T-helper 9 cell (primary cell): Measurements from ENCODE around the gene THAP10.
"Not testable (repeated sequence)": the region's sequence is repeated elsewhere in the genome, so short reads cannot be mapped to it uniquely, and the experiment has no call there.

Experiments used
- DNase-seq: peaks from one replicate; pipeline ENCODE4 v3.0.0-alpha.2; 2020
- total RNA-seq, 2 donors: gene quantifications; one replicate each; lab custom pipeline; 2026; lab: John Stamatoyannopoulos, UW

Gene THAP10
- total RNA-seq: 0.24 to 0.56 reads per million in 2 donors

DNA sequence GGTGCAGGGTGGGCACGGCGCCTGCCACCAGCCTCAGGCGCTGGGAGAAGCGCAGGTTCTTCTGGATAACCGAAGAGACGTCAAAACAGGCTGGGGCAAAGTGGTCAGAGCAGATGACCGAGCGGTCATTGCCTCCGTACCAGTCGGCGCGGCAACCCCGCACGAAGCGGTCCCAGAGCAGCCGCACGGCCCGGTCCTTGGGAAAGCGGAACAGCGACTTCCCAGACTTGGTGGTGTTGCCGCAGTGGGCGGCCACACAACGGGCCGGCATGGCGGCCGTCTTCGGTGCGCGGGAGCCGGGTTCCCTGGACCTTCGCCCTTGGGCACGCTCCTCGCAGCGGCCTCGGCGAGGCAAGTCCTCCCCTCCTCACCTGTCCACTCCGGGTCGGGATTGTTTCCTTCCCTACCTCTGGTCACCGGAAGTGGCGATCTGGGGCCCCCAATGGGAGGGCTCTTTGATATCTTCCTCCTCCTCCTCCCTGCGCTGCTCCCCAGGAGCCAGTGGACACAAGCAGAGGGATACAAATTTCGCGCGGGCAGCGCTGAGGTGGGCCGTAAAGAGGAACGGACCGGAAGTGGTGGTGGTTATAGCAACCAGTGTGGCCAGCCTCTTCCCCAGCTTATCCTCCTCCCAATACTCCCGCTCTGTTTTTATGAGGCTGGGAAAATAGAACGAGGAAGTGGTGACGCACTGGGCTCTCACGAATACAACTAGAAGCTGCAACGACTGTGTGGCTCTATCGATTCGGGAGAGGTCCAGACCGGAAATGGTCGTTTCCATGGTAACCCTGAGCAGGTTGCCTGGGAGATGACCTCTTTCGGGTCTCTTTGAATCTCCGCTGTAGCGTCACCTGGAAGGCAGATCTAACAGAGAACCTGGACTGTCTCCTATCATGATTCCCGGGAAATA, at the start of gene THAP10, which contains the start of gene LRRC49:
THAP10 (minus strand) TSS at position 432 of the 910 bp plus-strand sequence; CDS start at position 271, 161 bp downstream.
LRRC49 (plus strand) TSS at position 825 of the 910 bp plus-strand sequence; CDS start at position 894, 69 bp downstream.
- DNase-seq: no peak

DNA sequence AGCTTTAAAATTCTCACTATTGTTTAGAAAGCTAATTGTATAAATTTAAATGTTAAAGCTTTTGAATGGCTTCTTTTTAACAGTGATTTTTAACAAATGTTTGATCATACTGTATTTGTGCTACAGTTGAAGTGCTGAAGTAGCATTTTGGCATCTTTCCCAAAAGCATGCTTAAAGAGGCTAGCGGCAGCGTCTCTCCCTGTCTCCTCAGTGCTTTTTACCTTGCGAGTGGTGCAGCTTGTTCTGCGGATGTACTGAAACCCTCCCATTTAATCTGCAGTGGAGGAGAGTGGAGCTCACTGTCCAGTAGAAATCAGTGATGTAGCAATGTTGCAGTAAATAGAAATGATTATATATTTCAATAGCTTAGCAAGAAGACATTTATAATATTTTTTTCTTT, 44.1 kb upstream of the THAP10 start:
- DNase-seq: no peak

DNA sequence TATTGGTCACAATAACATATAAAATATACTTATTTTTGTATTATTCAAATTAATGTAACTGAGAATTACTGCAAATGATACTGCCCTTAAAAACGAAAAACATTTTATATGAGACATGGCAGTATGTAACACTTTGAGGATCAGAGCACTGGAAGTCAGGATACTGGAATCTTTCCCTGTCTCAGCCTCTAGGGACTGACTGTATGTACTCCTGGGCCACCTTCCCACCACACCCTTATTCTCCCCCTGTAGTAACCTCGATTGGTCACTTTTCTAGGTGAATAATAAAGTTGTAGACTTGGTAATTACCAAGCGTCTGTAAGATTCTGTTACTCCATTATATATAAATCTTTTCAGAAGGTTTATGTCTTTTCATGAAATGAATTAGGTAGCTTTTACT, 43.4 kb upstream of the THAP10 start:
- no peak for DNase-seq

DNA sequence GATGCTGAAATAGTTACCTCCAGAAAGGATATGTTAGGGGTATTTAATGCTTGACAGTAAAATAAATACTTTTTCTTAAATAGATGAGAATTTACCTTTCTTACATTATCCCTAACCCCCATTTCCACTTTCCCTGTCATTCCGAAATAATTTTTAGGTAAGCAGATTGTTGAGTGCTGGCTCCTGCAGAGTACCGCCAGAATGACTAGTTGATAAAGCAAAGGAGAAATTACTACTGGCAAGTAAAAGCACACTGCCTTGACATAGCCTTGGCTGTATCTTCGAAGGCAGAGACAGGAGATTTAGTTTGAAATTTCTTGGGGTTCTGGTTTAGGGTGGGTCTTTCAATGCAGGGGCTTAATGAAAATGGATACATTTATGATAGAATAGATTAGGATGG, 41.2 kb upstream of the THAP10 start:
- no peak for DNase-seq

DNA sequence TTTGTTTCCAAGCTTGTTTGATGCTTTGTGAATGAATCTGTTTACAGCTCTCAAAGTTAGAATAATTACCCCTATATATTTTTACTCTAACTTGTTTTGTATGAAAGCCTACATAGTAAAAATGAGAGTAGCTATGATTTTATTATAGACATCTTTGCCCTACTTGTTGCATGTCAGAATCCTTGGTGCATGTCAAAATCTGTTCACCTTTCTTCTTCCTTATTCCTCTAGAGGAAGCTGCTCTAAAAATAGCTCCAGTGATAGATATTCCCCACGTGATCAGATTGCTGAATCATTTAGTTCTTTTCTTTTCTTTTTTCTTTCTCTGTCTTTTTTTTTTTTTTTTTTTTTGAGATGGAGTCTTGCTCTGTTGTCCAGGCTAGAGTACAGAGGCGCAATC, 40.2 kb upstream of the THAP10 start:
- no peak for DNase-seq

DNA sequence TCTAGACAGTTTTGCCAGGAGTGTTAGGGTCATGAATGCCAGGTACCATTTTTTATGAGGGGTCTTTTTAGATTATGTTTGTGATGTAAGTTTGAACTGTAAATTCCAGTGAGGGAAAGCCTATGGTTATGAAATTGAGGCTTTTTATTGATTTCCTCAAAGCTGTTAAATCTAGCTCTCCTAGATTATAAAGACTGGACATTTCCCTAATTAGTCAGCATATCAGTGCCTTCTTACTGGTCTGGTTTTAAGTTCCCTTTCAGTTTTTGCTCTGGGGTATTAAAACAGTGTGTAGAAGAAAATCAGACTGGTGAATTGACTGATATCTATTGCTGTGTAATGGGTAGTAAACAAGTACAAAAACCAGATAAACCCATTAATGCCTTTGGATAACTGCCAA, 39.6 kb upstream of the THAP10 start:
- DNase-seq: no peak

DNA sequence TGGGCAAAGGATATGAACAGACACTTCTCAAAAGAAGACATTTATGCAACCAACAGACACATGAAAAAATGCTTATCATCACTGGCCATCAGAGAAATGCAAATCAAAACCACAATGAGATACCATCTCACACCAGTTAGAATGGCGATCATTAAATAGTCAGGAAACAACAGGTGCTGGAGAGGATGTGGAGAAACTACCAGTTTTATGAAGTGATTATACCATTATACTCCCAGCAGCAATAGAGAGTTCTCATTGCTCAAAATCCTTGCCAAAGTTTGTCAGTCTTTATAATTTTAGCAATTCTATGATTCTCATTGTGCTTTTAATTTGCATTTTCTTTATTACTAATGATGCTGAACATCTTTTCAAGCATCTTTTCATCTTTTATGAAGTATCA, 34.7 kb upstream of the THAP10 start:
- DNase-seq: not testable (repeated sequence)

DNA sequence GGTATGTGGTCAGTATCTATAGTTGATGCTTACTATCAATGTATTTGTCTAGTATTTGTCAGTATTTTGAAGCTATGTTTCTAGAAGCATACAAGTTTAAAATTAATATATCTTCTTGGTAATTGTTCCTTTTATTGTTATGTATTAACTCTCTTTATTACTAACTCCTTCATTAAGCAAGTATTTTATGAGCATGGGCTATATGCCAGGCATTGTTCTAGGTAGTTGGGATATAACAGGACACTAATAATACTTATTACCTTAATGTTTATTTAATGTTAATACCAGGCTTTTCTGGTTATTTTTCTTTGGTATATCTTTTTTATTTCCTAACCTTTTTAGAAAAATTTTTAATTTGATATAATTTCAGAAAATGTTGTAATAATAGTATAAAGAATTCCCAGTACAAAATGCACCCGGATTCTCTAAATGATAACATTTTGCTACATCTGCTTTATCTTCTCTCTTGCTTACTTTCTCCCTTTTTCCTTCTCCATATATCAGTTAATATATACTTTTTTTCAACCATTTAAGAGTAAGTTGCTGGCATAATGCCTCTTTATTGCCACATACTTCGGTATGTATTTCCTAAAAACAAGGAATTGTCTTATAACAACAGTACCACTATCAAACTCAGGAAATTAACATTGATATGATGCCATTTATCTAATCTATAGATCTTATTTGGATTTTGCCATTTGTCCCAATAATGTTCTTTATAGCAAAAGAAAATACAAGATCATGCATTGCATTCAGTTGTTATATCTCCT, 31.3 kb upstream of the THAP10 start:
- no peak for DNase-seq

DNA sequence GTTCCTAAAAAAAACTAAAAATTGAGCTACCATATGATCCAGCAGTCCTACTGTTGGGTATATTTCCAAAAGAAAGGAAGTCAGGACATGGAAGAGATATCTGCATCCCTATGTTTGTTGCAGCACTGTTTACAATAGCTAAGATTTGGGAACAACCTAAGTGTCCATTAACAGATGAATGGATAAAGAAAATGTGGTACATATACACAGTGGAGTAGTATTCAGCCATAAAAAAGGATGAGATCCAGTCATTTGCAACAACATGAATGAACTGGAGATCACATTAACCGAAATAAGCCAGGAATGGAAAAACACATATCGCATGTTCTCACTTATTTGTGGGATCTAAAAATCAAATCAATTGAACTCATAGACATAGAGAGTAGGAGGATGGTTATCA, 29.9 kb upstream of the THAP10 start:
- DNase-seq: no peak

DNA sequence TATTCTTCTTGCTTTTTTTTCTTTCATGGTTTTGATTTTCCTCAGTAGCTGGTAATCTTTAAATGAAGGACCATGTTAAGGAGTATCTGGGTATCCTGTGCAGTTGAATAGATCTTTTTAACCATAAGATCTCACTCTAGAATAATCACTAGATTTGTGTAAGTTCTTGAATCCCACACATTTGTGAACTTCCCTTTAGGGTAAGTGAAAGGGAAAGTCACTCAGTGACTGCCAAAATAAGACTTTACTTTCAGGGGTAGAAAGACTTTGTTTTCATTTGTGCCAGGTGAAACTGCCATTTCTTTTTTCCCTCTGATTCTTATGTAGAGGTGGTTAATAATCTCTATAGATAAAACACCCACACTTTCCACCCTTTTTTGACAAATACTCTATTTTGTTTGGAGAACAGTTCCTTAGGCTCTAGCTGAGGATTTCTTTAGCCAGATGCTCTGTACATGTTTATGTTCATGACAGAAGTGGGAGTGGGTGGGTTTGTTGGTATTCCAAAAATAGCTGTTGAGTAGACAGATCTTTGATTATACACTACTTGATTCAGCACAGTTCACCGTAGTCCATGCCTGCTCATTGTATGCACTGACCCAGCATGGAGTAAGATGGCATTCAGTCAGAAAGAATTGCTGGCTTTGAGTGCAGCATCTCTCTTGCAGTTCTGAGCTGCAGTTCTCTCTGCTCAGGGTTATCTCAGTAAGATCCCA, 28.9 kb upstream of the THAP10 start:
- no peak for DNase-seq

DNA sequence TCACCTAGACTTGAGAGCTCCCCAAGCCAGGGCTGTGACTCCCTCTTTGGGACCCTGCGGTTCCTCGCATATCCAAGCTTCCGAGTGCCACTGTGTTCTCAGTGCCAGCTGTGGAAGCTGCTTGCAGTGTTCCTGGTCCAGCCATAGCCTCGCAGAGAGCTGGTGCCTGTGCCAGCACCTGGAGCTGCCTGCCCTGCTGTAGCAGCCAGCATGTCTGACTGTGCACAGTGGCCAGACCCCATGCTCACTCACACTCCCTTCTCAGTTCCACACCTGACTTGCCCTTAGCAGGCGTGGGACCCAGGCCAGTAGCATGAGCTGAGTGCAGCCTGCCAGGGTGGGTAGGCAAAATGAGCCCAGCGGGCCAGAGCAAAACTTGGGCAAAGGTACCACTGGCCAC, 25.7 kb upstream of the THAP10 start:
- no peak for DNase-seq

DNA sequence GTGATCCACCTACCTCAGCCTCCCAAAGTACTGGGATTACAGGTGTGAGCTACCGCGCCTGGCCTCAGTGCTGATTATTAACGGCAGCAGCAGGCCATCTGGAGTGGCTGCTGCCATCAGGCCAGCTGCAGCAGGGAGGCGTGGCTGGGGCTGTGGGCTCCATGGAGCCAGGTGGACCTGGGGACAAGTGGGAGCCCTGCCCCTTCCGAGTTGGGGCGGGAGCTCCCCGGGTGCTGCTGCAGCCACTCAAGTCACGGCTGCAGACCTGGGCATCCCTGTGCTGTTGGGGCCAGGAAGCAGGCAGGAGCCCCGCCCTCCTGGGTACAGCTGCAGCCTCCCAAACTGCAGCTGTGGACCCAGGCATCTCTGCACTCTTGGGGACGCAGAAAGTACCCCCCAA, 24.3 kb upstream of the THAP10 start:
- no peak for DNase-seq

DNA sequence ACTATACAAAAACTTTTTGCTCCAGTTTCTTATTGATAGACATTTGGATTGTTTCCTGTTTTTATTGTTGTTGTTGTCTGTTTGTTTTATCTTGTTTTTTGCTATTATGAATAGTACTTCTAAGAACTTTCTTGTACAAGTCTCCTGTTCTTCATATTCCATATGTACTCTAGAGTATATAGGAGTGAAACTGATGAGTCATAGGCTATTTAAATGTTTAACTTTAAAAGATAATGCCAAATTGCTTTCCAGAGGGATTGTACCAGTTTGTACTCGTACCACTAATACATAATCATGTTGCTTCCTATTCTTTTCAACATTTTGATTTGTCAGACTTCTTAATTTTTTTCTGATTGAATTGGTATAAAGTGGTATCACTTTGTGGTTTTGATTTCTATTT, 20.0 kb upstream of the THAP10 start:
- DNase-seq: no peak

DNA sequence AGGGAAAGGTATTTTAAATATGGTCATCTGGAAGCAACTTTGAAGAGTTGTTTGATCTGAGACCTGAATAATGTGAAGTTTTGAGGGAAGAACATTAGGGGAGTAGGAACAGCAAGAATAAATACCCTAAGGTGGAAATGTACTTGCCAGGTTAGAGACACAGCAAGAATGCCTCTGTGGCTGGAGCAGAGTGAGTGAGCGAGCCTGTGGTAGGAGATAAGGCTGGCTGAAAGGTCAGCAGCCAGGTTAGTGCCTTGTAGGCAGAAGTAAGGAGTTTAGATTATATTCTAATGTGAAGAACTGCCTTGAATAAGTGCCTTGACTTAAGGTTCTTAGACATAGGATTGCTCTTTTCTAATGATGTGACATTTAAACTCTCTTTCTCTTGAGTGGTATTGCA, 18.7 kb upstream of the THAP10 start:
- DNase-seq: no peak

DNA sequence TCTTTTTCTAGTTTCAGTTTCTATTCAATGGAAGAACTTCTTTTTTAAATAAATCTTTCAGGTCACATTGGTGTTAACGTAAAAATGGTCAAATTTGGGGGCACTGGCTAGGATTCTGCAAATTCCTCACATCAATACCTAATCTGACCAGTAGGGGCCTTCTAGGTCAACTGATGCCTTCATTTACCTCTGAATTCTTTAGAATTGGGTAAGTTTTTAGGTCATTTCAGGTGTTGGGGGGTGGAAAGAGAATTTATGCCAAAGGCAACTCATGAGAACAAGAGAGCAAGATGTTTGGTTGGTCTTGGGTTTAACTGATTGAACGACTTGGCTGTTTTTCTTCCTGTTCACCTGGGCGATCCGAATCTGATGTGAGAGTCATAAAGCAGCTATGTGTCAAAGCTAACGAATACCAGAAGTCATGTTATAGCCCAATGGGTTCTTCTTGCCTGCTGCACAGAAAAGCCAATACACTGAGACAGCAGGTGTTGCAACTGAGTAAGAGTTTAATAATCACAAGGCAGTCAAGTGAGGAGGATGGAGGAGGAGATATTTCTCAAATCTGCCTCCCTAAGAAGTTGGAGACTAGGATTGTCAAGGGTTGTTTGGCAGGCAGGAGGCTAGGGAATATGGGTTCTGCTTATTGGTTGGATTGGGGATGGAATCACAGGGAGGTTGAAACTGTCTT, 15.7 kb upstream of the THAP10 start:
- DNase-seq: no peak

DNA sequence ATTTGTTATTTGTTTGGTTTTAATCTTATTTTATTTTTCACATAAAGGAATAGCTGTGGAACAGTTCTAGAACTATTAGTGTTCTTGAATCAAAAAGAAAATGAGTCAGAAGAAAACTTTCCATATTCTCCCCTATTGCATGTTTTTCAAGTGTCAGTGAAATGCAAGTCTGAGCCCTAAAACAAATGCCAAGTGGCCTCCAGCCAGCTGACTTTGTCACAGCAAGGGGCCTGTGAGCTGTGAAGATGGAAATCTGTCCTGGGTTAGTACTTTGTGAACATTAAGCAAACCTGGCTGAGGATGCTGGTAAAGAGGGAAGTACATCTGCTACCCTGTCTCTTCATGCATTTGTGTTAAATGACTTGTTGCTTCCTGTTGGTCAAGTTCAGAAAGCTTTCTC, 14.6 kb upstream of the THAP10 start:
- no peak for DNase-seq

DNA sequence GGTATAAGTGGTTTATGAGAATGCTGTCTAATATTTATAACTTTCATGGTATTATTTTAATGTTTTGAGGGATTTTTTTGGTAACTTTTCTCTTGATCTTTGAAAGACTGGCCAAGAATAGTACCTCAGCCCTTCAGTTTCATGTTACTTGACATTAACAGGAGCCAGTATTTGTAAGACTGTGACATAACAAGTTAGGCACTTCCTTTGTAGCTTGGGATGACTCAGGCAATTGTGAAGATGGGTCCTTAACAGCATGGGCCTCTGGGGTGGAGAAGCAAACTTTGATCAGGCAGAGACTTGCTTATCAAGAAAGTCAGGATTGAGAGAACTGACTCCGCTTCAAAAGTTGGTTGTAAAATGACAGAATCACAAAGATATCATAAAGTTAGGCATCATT, 9.9 kb upstream of the THAP10 start:
- no peak for DNase-seq

DNA sequence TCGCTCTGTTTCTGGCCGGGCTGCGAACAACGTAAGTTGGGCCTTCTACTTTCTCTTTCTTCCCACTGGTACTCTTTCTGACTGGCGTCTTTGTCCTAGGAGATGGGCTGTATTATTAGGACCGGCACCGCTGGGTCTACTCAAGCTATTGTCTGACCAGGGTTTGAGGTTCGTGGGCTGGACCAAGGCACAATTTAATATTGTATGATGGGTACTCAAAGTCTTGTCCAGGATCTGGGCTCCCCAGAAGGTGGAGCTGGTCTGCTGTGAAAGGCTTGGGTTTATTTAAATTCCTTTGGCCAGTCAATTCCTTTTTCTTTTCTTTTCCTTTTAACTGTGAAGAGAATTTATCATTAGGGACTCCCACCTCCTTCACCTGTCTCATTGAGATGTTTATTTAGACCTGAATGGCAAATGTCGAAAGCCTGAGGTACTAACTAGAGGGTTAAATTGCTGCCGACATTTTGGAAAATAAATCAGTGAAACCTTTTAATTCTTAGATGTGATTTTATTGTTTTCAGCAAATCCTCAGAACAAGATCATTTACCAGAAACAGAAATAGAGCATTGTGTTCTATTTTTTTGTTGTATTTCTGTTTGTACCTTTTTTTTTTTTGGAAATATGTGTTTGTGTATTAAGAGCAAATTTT, 803 bp upstream of the THAP10 start:
- DNase-seq: no peak

DNA sequence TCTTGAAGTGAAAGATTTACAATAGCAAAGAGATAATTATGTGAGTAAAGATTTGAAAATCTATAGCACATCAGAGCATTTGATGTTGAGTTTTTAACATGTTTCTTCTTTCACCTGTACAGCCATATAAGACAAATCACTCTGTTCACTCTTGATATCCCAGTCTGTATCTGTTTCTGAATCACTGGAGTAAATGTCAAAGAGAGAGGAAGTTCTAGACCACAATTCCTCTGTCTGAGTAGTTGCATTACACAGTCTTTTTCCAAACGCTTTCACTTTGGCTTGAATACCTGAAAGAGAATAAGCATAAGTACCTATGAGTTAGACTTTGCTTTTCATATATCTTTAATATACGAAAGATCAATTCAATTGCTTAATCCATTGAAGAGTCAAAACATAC, 9.9 kb downstream of the THAP10 start:
- no peak for DNase-seq

DNA sequence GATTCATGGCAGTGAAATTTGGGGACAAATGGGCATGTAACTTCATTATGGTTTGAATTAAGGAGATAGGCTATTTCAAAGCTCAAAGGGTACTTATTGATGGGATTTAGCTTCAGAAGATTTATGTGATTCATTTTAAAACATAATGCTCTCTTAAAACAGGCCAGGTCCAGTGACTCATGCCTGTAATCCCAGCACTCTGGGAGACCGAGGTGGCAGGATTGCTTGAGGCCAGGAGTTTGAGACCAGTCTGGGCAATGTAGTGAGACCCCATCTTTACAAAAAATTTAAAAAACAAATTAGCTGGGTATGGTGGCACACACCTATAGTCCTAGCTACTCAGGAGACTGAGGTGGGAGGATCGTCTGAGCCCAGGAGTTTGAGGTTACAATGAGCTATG, 11.5 kb downstream of the THAP10 start:
- no peak for DNase-seq

DNA sequence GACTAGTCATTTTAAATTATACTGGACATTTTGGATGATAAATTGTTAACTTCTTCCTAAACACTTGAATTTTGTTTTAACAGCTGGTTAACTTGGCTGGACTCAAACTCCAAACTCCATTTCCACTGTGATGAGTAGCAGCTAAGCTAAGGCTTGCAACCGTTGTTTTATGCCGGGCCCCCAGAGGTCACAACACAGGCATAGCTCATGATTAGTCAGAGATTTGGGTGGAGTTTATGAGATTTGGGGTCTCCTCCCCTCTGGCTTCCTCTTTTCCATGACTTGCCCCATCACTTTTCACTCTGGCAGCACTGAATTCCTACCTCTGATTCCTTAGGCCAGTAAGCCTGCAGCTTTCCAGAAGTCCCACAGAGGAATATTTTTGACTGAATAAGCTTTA, 12.8 kb downstream of the THAP10 start:
- DNase-seq: no peak

DNA sequence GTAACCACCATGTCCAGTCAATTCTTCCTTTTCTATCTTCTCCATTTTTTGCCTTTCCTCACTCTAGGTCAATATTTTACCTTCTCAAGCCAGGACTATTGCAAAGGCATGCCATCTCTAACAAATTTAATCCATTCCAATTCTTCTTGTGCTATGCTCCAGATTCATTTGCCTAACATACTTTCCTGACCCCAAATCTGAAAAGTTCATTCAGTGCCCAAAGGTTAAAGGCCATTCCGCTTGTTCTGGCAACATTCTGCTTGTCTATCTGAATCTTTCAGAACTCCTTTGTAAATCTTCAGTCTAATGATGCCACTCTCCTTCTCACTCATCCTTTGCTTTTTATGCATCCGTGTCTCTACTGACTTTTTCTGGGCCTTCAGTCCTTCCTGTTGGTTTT, 15.6 kb downstream of the THAP10 start:
- DNase-seq: no peak
